Astrocyte (in vitro differentiated cells and primary cell): ENCODE measurements around the gene MGAT5. TPM values are rescaled to one million over a fixed set of nuclear protein-coding genes. Genes with fewer than 3 reads are reported as not detected.

Experiments
- DNase-seq: peaks from one replicate; pipeline ENCODE4 v3.0.0-alpha.2; 2010; ENCODE audit warnings: low read depth
- FAIRE-seq: peaks from 2 replicates; lab custom pipeline; 2011; peaks lifted over from hg19 to GRCh38; lab: Jason Lieb, UNC
- H2AFZ ChIP-seq: 2 replicates; pipeline ENCODE4 v1.6.0; 2012; ENCODE audit warnings: low read depth, low read length, inconsistent platforms
- H3K27ac ChIP-seq: 2 replicates; pipeline ENCODE4 v1.5.1; 2011; ENCODE audit warnings: low read depth, low read length, inconsistent platforms
- H3K27me3 ChIP-seq: 2 replicates; pipeline ENCODE4 v1.6.0; 2011; ENCODE audit warnings: low read length, inconsistent platforms; ENCODE audit not compliant: insufficient read depth
- H3K36me3 ChIP-seq: 2 replicates; pipeline ENCODE4 v1.5.1; 2011; ENCODE audit warnings: low read length, inconsistent platforms; ENCODE audit not compliant: insufficient read depth
- H3K4me1 ChIP-seq: 2 replicates; pipeline ENCODE4 v1.5.1; 2011; ENCODE audit warnings: low read length, inconsistent platforms; ENCODE audit not compliant: insufficient read depth
- H3K4me2 ChIP-seq: 2 replicates; pipeline ENCODE4 v1.6.0; 2012; ENCODE audit warnings: low read length, inconsistent platforms
- H3K4me3 ChIP-seq: 2 replicates; pipeline ENCODE4 v1.5.1; 2011; ENCODE audit warnings: low read depth, mild to moderate bottlenecking, low read length, inconsistent platforms; ENCODE audit not compliant: insufficient read depth
- H3K79me2 ChIP-seq: 2 replicates; pipeline ENCODE4 v1.6.0; 2012; ENCODE audit warnings: mild to moderate bottlenecking, low read length, inconsistent platforms; ENCODE audit not compliant: insufficient read depth
- H3K9ac ChIP-seq: 2 replicates; pipeline ENCODE4 v1.6.0; 2012; ENCODE audit warnings: mild to moderate bottlenecking, low read length, inconsistent platforms
- H3K9me3 ChIP-seq: 2 replicates; pipeline ENCODE4 v1.5.1; 2012; ENCODE audit warnings: low read depth, mild to moderate bottlenecking, low read length, inconsistent platforms; ENCODE audit not compliant: insufficient read depth
- H4K20me1 ChIP-seq: 2 replicates; pipeline ENCODE4 v1.6.0; 2012; ENCODE audit warnings: low read length, inconsistent platforms; ENCODE audit not compliant: insufficient read depth
- H3K27ac Mint-ChIP-seq: one replicate; pipeline ENCODE4 v1.8.0; 2021; ENCODE audit warnings: mild to moderate bottlenecking, mixed read lengths; ENCODE audit not compliant: unreplicated experiment
- H3K27me3 Mint-ChIP-seq: one replicate; pipeline ENCODE4 v1.8.0; 2021; ENCODE audit warnings: low read depth, mixed read lengths; ENCODE audit not compliant: unreplicated experiment
- H3K36me3 Mint-ChIP-seq: one replicate; pipeline ENCODE4 v1.8.0; 2021; ENCODE audit warnings: low read depth, mixed read lengths; ENCODE audit not compliant: unreplicated experiment
- H3K4me1 Mint-ChIP-seq: one replicate; pipeline ENCODE4 v1.8.0; 2021; ENCODE audit warnings: low read depth, mixed read lengths; ENCODE audit not compliant: unreplicated experiment
- H3K4me3 Mint-ChIP-seq: one replicate; pipeline ENCODE4 v1.8.0; 2021; ENCODE audit warnings: mild to moderate bottlenecking, moderate library complexity, mixed read lengths; ENCODE audit not compliant: unreplicated experiment
- H3K9me3 Mint-ChIP-seq: one replicate; pipeline ENCODE4 v1.8.0; 2021; ENCODE audit warnings: mild to moderate bottlenecking, mixed read lengths; ENCODE audit not compliant: unreplicated experiment
- CTCF ChIP-seq: IDR thresholded peaks from 2 replicates; pipeline ENCODE4 v1.5.1; 2011; ENCODE audit warnings: low read depth, mild to moderate bottlenecking, inconsistent platforms, low read length, moderate library complexity; ENCODE audit not compliant: insufficient read depth
- EZH2 ChIP-seq: IDR thresholded peaks from 2 replicates; pipeline ENCODE4 v1.6.1; 2012; ENCODE audit warnings: mild to moderate bottlenecking, low read length, inconsistent platforms; ENCODE audit not compliant: insufficient read depth
- total RNA-seq: library from RNA; stranded (reverse); gene quantifications from 2 replicates; pipeline ENCODE4 v1.2.1, GENCODE V29; 2021

The MGAT5 gene
- total RNA-seq, 1 donor from 2014 or later: 80.2 TPM

- TF ChIP-seq EZH2: no peak
- TF ChIP-seq CTCF: no peak
- Histone ChIP-seq H3K79me2 (peaks cover 3% of the 10 kb centered on the region), H3K9me3 (no peaks in the 10 kb centered on the region), H3K4me2 (no peak overlapping the region), H4K20me1 (peaks cover 6% of the 10 kb centered on the region), H3K36me3 (no peaks in the 10 kb centered on the region), H3K27ac (no peak overlapping the region), H3K27me3 (no peaks in the 10 kb centered on the region), H3K9ac (no peak overlapping the region), H2AFZ (no peak overlapping the region), H3K4me3 (no peak overlapping the region), H3K4me1 (peaks cover 15% of the 10 kb centered on the region)
- FAIRE-seq (no peak), DNase-seq (no peak)
- Mint-ChIP-seq H3K27ac (no peak overlapping the region), H3K27me3 (no peaks in the 10 kb centered on the region), H3K4me3 (no peak overlapping the region), H3K4me1 (peaks cover 24% of the 10 kb centered on the region), H3K9me3 (no peaks in the 10 kb centered on the region), H3K36me3 (peaks cover 12% of the 10 kb centered on the region)
Observed at GRCh38 chr2:134259571-134259970, 5.7 kb downstream of the MGAT5 start.

GRCh38 chr2:134259994-134260393 lies 6.1 kb downstream of the MGAT5 start:
- DNase-seq: no peak
- Histone ChIP-seq H3K9me3 (no peaks in the 10 kb centered on the region), H4K20me1 (peaks cover 6% of the 10 kb centered on the region), H3K79me2 (peaks cover 3% of the 10 kb centered on the region), H3K9ac (no peak overlapping the region), H3K27ac (peak overlapping the region; percentile 8), H2AFZ (no peak overlapping the region), H3K27me3 (no peaks in the 10 kb centered on the region), H3K36me3 (no peaks in the 10 kb centered on the region), H3K4me1 (peaks cover 15% of the 10 kb centered on the region), H3K4me2 (peak overlapping the region; percentile 34), H3K4me3 (no peak overlapping the region)
- FAIRE-seq: no peak
- Mint-ChIP-seq H3K9me3 (no peaks in the 10 kb centered on the region), H3K4me3 (no peak overlapping the region), H3K27me3 (no peaks in the 10 kb centered on the region), H3K4me1 (peaks cover 22% of the 10 kb centered on the region), H3K36me3 (peaks cover 9% of the 10 kb centered on the region), H3K27ac (no peak overlapping the region)
- no peak for TF ChIP-seq EZH2
- TF ChIP-seq CTCF: no peak

GRCh38 chr2:134260713-134261112 lies 6.8 kb downstream of the MGAT5 start:
- H3K27ac ChIP-seq: peak overlapping the region; percentile 8

More at GRCh38 chr2:134260713-134261112, 6.8 kb downstream of the MGAT5 start:
- H3K9ac ChIP-seq: no peak overlapping the region
- no peak overlapping the region for H3K4me3 ChIP-seq
- H3K79me2 ChIP-seq: peaks cover 3% of the 10 kb centered on the region
- no peak for TF ChIP-seq EZH2
- no peak for TF ChIP-seq CTCF
- DNase-seq (peak; percentile 91), FAIRE-seq (no peak)
- H3K27ac Mint-ChIP-seq: peak overlapping the region; percentile 26
- no peak overlapping the region for H3K4me3 Mint-ChIP-seq
- no peak overlapping the region for H2AFZ ChIP-seq
- no peaks in the 10 kb centered on the region for H3K36me3 ChIP-seq
- peaks cover 22% of the 10 kb centered on the region for H3K4me1 Mint-ChIP-seq
- H3K36me3 Mint-ChIP-seq: peaks cover 8% of the 10 kb centered on the region
- H3K4me2 ChIP-seq: peak overlapping the region; percentile 34
- no peaks in the 10 kb centered on the region for H3K9me3 ChIP-seq
- no peaks in the 10 kb centered on the region for H3K27me3 ChIP-seq
- peaks cover 6% of the 10 kb centered on the region for H4K20me1 ChIP-seq
- H3K9me3 Mint-ChIP-seq: no peaks in the 10 kb centered on the region
- H3K4me1 ChIP-seq: peaks cover 15% of the 10 kb centered on the region
- no peaks in the 10 kb centered on the region for H3K27me3 Mint-ChIP-seq
